ENCODE measurements around the gene RNF114.
"Not testable (repeated sequence)": the region's sequence is repeated elsewhere in the genome, so short reads cannot be mapped to it uniquely, and the experiment has no call there.

The RNF114 gene

DNA sequence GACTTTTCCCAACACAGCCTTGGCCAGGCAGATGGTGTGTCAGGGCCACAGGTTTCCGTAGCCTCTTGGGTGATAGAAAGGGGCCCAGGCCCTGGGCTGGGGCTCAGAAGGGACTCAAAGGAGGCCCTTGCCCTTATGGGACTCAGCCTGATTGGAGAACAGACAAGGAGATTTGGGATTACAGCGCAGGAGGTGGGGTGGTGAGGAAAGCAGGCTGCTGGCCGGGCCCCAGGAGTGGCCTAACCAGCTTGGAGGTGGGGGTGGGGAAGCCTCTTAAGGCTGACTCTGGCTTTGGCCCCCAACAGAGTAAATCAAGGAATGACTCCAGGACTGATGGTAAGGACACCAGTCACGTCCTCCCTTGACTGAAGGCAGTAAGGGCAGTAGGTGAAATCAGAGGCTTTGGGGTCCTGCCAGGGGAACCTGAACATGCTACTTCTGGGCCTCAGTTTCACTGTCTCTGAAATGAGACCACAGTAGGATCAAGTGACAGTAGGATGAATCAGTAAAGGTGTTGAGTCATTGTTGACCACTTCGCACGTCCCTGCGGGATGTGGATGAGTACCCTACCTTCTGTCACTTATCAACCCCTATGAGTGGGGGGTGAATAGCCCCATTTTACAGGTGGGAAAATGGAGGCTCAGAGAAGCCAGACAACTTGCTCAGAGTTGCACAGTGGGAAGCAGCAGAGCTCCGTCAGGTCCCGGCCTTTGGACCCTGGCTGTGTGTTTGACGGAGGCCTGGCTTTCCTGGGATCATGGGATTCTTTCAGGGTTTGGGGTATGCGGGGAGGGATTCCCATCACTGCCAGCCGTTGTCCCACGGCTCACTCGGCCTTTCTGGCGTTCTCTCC lies 51.0 kb downstream of the RNF114 start:
- DNase-seq = no peak

DNA sequence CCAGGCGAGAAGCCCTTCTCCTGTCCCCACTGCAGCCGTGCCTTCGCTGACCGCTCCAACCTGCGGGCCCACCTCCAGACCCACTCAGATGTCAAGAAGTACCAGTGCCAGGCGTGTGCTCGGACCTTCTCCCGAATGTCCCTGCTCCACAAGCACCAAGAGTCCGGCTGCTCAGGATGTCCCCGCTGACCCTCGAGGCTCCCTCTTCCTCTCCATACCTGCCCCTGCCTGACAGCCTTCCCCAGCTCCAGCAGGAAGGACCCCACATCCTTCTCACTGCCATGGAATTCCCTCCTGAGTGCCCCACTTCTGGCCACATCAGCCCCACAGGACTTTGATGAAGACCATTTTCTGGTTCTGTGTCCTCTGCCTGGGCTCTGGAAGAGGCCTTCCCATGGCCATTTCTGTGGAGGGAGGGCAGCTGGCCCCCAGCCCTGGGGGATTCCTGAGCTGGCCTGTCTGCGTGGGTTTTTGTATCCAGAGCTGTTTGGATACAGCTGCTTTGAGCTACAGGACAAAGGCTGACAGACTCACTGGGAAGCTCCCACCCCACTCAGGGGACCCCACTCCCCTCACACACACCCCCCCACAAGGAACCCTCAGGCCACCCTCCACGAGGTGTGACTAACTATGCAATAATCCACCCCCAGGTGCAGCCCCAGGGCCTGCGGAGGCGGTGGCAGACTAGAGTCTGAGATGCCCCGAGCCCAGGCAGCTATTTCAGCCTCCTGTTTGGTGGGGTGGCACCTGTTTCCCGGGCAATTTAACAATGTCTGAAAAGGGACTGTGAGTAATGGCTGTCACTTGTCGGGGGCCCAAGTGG lies 51.9 kb downstream of the RNF114 start:
- DNase-seq = no peak

DNA sequence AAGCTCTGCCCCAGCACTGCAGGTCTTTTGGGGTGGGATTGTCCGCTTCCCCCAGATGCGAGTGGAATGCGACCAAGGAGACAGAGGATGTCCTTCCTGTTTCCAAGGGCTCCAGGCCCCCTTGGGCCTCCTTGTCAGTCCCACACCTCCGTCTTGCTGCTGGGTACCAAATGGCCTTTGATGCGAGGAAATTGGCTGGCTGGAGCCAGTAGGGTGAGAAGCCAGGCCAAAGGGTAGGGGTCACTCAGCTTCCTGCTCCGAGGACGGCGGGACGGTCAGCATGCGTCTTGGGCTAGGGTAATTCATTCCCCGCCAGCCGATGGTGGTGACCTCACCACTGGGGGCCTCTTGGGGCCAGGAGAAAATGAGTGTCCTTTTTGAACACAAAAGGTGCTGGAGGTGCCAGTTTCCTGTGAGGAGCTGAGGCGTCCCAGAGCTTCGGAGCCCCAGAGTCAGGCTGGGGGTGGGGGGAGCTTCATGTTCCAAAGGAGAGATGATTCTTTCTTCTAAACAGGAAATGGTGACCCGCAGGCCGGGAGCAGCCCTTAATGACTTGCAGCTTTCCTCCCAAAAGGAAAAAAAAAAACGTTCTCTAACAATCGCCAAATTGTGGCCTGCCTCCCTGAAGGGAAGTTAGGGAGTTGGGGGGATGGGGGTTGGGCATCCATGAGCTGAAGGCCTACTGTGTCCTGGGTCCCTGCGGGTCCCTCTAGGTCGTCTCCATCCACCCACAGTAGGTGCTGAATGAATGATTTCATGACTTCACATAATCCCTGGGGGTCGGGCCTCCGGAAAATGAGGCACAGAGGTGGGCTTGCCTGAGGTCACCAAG lies 53.3 kb downstream of the RNF114 start:
- no peak for DNase-seq

DNA sequence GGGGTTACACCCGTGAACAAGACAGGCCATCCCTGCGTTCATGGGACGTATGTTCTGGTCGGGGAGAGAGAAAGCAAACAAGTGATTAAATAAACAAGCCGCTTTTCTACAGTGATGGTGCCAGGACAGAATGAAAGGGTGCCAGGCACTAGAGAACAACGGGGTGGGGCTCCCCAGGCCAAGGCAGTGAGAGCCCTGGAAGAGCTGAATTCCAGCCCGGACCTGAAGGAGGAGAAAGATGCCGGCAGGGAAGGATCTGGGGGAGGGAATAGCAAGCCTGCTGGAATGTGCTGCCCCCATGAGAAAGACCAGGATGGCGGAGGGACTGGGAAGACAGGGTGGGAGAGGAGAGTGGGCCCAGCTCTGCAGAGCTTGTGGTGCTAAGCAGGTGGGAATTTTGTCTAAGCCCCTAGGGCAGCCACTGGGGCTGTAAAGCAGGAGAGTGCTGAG lies 54.1 kb downstream of the RNF114 start:
- no peak for DNase-seq

DNA sequence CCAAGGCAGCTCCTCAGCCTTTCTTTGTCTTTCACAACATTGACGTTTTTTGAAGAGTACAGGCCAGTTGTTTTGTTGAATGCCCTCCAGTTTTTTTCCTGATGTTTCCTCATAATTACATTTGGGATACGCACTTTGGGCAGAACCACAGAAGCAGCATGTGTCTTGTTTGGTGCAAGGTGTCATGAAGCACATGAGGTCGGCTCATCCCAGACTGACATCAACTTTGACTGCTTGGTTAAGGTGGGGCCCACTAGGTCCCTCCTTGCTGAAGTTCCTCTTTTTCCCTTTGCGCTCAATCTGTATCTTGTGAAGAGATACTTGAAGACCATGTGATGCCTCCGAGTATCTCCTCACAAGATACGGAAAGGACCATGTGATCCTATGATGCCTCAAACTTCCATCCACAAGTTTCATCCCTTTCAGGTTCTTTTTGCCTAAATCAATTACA lies 57.1 kb downstream of the RNF114 start:
- no peak for DNase-seq

DNA sequence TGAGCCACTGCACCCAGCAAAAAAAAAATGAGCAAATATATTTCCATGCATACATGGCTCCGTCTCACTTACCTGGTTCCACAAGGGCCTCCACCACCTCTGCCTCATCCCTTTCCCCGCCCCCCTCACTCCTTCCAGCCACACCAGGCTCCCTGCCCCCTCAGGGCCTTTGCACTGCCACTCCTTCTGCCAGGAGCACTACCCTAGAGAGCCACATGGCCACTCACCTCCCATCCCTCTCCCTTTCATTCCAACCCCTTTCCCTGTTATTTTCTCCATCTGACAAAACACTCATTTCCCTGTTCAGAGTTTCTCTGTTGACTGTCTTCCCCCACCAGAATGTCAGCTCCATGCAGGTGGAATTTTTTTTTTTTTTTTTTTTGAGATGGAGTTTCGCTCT lies 59.4 kb downstream of the RNF114 start:
- DNase-seq = no peak

DNA sequence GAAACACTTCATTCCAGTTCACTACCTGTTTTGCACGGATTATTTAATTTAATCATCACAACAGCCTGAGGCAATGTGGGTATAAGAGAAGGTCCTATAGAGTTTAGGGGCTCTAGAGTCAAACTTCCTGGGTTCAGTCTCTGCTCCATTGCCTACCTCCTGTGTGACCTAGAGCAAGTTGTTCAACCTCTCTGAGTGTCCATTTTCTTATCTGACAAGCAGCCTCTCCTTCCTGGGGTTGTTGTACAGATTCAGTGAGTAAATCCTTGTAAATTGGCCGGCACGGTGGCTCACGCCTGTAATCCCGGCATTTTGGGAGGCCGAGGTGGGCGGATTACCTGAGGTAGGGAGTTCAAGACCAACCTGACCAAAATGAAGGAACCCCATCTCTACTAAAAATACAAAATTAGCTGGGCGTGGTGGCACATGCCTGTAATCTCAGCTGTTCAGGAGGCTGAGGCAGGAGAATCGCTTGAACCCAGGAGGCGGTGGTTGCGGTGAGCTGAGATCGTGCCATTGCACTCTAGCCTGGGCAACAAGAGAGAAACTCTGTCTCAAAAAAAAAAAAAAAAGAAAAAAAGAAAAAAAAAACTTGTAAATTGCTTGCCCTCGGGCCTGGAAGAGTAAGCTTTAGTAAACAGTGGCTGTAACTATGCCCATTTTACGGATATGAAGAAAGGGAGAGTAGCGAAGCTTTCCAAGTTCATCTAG lies 62.4 kb downstream of the RNF114 start:
- not testable (repeated sequence) for DNase-seq

DNA sequence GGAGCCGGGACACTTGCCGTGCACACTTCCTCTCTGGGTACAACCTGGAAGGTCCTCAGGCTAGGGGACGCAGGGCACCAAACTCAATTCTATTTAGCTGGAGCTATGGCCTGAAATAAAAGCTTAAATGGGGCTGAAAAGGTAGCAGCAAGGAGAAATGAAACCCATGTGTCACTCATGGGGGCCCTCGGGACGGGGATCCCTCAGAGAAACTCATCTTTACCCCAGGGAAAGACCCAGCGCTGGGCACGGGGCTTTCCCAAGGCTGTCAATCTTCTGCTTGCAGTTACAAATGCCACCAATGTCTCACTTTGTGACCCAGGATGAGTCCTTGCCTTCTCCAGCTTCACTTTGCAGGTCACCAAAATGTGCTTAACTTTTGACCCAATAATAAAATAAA lies 63.1 kb downstream of the RNF114 start:
- no peak for DNase-seq

DNA sequence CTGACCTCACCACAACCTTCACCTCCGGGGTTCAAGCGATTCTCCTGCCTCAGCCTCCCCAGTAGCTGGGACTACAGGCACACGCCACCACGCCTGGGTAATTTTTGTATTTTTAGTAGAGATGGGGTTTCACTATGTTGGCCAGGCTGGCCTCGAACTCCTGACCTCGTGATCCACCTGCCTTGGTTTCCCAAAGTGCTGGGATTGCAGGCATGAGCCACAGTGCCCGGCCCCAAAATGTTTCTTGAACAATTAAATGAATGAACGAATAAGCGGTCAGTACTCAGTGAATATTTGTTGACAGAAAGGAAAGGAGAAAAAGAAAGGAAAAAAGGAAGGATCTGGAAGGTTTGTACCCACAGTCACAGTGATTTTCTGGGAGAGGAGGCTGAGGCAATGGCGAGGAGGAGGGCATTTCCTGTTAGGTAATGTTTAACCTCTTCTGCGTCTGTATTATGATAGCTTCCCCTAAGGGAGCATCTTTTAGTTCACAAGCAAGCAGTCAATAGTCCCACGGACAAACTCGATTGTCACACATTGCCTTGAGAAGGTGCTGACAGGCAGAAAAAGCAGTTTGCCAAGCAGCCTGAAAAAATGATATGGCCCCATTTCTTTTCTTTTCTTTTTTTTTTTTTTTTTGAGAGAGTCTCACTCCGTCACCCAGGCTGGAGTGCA lies 64.5 kb downstream of the RNF114 start:
- not testable (repeated sequence) for DNase-seq

DNA sequence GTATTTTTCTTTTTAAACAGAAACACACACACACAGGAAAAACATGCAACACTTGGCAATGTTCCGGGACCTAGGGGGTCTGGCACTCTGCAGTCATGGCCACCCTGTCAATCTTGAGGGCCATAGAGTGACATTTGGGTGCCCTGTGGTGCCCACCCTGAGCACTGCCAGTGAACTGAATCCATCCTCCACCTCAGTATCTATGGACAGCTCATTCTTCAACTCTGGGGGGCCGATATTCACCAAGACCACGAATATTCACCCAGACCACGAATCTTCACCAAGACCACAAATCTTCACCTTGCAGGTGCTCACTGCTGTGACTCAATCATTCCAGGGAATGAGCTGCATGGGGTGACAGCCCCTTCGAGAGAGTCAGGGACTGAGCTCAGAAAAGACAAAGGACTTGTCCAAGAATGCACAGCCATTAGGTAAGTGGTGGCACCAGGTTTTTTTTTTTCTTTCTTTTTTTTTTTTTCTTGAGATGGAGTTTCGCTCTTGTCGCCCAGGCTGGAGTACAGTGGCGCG lies 65.7 kb downstream of the RNF114 start:
- no peak for DNase-seq

DNA sequence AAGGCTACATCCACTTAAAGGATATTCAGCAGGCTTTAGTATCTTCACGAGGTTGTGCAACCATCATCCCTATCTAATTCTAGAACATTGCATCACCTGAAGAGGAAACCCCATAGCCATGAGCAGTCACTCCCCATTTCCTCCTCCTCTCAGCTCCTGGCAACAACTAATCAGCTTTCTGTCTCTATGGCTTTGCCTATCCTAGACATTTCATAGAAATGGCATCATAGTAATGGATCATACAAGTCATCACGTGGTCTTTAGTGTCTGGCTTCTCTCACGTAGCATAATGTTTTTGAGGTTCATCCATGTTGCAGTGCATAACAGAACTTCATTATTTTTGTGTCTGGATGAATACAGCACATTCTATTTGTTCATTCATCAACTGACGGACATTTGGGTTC lies 67.1 kb downstream of the RNF114 start:
- no peak for DNase-seq

Data from NCI-H2227 treated with DMSO at 0.1 percent for 48 hours (cell line).